ENCODE data around the gene PPP1R7.
A peak's percentile ranks its signal among the peaks of the same experiment; 100 is the strongest.

Gene PPP1R7

DNA sequence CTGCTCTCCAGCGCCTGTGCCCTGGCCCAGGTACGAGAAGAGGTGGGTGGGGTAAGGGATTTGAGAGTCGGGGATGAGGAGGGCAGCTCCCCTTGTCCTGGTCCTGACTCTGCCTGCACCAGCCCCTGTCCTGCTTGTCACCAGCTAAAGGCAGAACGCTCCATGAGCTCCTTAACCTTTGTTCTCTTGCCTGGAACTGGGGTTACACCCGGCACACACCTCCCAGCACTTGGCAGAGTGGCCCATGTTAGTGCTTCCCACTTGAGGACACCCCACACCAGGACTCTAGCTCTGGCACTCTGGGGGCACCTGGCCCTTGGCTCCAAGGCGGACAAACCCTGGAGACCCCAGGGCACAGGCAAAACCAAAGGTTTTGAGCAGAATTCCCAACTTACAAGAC is 57.4 kb downstream of the PPP1R7 start:
- DNase-seq (ENCODE audit: low read depth in 1 of 2, low spot score in 1 of 2) = no peak

GRCh38 chr2:241208058-241208457 is 57.8 kb downstream of the PPP1R7 start:
- DNase-seq (ENCODE audit: low read depth in 1 of 2, low spot score in 1 of 2) = no peak

DNA sequence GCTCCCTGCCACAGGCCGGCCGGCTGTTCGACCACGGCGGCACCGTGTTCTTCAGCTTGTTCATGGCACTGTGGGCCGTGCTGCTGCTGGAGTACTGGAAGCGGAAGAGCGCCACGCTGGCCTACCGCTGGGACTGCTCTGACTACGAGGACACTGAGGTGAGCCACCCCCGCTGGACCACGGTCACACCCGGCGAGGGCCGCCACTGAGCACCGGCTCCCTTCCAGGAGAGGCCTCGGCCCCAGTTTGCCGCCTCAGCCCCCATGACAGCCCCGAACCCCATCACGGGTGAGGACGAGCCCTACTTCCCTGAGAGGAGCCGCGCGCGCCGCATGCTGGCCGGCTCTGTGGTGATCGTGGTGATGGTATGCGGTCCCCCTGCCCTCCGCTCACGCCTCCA is 59.0 kb downstream of the PPP1R7 start:
- DNase-seq (ENCODE audit: low read depth in 1 of 2, low spot score in 1 of 2) = no peak

- DNase-seq (ENCODE audit: low read depth in 1 of 2, low spot score in 1 of 2) = no peak
Measured at GRCh38 chr2:241211276-241211675, 61.0 kb downstream of the PPP1R7 start.

DNA sequence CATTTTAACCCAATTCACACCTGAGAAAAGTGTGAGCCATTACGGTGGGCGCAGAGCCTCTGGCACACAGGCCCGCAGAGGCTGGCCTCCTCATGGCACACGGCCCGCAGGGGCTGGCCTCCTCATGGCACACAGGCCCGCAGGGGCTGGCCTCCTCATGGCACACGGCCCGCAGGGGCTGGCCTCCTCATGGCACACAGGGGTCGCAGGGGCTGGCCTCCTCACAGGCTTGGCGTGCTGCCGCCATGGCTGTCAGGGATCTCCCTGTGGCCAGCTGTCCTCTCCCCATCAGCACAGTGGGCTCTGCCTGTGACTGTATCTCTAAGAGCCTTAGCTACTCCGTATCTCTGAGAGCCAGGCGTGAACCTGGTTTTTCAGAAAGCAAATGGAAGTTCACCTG is 62.8 kb downstream of the PPP1R7 start:
- no peak for DNase-seq (ENCODE audit: low read depth in 1 of 2, low spot score in 1 of 2)

DNA sequence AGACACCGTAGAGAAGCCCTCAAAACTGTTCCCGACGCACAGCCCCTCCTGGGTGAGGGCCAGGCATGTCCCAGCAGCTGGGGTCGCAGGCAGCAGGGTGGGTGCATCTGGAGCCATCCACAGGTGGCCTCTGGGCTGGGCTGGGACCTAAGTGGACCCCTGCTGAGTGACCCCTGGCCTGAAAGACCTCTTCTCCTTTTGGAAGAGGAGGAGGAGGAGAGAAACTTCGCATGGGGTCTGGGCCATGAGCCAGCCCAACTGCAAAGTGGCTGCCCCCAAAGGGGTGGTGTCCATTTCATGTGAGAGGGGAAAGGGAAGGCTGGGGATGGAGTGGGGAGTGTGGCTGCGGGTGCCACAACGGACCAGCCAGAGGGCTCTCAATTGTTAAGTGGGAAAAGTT is 63.3 kb downstream of the PPP1R7 start:
- DNase-seq (ENCODE audit: low read depth in 1 of 2, low spot score in 1 of 2) = no peak

DNA sequence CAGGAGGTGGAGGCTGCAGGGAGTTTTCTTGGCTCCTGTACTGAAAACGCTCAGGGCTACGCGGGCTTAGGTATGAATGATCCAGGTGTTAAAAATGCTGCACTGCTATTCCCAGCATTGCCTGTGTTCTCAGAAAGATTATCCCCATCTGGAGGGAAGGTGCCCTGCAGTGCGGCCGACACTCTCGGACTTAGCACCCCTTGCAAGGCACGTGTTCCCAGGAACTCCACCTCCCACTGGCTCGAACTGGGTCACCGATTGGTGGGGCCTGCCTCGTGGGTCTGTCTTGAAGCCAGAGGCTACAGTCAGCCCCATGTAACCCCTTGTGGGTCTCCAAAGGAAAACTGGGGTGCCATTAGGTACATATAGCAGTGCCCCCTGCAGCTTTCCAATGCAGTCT is 63.9 kb downstream of the PPP1R7 start:
- no peak for DNase-seq (ENCODE audit: low read depth in 1 of 2, low spot score in 1 of 2)

GRCh38 chr2:241214766-241215165 is 64.5 kb downstream of the PPP1R7 start:
- no peak for DNase-seq (ENCODE audit: low read depth in 1 of 2, low spot score in 1 of 2)

GRCh38 chr2:241215421-241215820 is 65.2 kb downstream of the PPP1R7 start:
- DNase-seq (ENCODE audit: low read depth in 1 of 2, low spot score in 1 of 2) = no peak

GRCh38 chr2:241216211-241216761 is 66.0 kb downstream of the PPP1R7 start:
- no peak for DNase-seq (ENCODE audit: low read depth in 1 of 2, low spot score in 1 of 2)

- peak in 1 of 2 donors; percentile 11 for DNase-seq (ENCODE audit: low read depth in 1 of 2, low spot score in 1 of 2)
Measured at GRCh38 chr2:241217320-241218031, 67.2 kb downstream of the PPP1R7 start.

GRCh38 chr2:241218131-241219029 is 68.1 kb downstream of the PPP1R7 start:
- DNase-seq (ENCODE audit: low read depth in 1 of 2, low spot score in 1 of 2) = peak in 1 of 2 donors; percentile 17

GRCh38 chr2:241219030-241219382 is 68.7 kb downstream of the PPP1R7 start:
- DNase-seq (ENCODE audit: low read depth in 1 of 2, low spot score in 1 of 2) = no peak

- no peak for DNase-seq (ENCODE audit: low read depth in 1 of 2, low spot score in 1 of 2)
Measured at GRCh38 chr2:241219856-241220356, 69.6 kb downstream of the PPP1R7 start.

- DNase-seq (ENCODE audit: low read depth in 1 of 2, low spot score in 1 of 2) = no peak
Measured at GRCh38 chr2:241223211-241224017, 73.1 kb downstream of the PPP1R7 start.

DNA sequence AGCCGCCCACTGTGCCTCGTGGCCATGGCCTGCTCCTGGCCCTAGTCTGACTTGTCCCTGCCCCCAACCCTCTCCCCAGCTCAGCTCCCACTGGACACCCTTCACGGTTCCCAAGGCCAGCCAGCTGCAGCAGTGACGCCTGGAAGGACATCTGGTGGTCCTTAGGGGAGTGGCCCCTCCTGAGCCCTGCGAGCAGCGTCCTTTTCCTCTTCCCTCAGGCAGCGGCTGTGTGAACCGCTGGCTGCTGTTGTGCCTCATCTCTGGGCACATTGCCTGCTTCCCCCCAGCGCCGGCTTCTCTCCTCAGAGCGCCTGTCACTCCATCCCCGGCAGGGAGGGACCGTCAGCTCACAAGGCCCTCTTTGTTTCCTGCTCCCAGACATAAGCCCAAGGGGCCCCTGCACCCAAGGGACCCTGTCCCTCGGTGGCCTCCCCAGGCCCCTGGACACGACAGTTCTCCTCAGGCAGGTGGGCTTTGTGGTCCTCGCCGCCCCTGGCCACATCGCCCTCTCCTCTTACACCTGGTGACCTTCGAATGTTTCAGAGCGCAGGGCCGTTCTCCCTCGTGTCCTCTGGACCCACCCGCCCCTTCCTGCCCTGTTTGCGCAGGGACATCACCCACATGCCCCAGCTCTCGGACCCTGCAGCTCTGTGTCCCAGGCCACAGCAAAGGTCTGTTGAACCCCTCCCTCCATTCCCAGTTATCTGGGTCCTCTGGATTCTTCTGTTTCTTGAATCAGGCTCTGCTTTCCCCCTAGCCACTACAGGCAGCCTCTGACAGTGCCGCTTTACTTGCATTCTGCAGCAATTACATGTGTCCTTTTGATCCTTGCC is 74.0 kb downstream of the PPP1R7 start:
- DNase-seq (ENCODE audit: low read depth in 1 of 2, low spot score in 1 of 2) = no peak

DNA sequence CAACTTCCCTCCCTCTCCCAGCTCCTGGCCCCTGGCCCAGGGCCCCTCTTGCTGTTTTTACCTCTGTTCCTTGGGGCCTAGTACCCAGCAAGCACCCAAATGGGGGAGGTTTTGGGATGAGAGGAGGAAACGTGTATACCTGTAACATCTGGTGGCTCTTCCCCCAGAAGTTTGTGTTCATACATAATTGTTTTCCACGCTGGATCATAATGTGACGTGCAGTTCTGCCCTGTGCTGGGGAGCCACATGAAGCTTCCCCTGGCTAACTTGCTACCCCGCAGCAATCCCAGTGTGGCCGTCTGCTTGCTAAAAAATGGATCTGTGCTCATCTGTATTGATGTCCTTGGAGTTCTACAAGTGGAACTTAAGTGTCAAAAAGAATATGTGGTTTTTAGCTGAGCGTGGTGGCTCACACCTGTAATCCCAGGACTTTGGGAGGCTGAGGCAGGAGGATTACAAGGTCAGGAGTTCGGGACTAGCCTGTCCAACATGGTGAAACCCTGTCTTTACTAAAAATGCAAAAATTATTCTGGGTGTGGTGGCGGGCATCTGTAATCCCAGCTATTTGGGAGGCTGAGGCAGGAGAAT is 74.7 kb downstream of the PPP1R7 start:
- DNase-seq (ENCODE audit: low read depth in 1 of 2, low spot score in 1 of 2) = no peak

DNA sequence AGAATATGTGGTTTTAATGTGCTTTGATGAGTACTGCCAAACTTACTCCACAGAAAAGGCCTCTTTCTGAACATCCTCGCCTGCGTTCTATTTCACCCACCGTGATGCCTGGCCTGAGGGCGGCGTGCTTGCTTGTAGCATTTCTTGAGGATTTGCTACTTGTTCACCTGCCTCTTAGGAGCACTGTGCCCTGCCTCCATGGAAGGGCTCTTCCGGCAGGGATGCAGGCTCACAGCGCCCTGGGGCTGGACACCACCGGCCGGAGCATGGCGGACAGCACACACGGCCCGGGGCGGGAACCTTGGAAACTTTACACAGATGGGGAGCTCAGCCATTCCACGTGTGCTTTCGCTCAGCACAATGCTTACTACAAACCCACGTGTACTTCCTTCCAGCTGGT is 75.3 kb downstream of the PPP1R7 start:
- DNase-seq (ENCODE audit: low read depth in 1 of 2, low spot score in 1 of 2) = no peak

DNA sequence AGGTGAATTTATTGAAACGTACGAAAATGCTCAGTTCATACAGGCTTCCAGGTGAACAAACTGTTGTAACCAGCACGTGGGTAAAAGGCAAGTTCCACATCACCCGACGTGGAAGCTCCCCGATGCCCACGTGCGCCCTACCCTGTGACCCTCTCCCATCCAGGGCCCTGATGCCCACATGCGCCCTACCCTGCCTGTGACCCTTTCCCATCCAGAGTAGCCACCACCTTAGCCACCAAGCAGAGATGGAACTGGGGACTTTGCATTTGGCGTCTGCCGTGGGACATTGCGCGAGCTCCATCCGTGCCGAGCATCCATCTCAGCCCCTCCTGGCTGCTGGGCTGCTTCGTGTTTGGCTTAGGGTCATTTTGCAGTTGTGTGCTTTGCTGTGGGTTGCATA is 75.7 kb downstream of the PPP1R7 start:
- no peak for DNase-seq (ENCODE audit: low read depth in 1 of 2, low spot score in 1 of 2)

Data from activated T-helper 1 cell treated with anti-CD3 and anti-CD28 coated beads, Interleukin-2, amount 50 U/mL, for 16 hours (primary cell).